ENCODE results near the gene ZBTB20. TPM values are rescaled to one million over a fixed set of nuclear protein-coding genes. Genes with fewer than 3 reads are reported as not detected.

ZBTB20 gene
- total and polyA plus RNA-seq, 4 donors: 0.69 to 128 (median 51.7) TPM

DNA sequence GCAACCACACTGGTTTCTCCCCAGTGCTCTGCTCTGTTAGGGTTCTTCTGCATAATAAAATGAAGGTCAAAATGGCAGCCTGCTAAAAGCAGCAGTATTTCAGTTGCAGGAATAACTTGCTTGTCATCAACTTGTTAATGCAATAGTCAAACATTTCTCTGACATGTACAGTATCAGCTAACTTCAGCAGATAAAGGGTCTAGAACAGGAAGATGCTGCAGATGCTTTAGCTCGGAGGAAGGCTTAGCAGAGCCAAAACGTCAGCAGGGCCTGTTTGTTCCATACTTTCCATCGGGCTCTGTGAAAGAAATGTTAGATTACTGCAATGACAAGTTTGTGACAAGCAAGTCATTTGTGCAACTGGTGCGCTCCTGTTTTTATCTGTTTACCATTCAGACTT is 561.4 kb downstream of the ZBTB20 start:
- H3K4me1 ChIP-seq (ENCODE audit: control insufficient read depth in 1 of 2, insufficient read depth in 2 of 2, low read length in 2 of 2): peaks cover 0 to 2% of the 10 kb centered on the region in 2 donors
- no peak for DNase-seq
- no peaks in the 10 kb centered on the region for H3K27me3 ChIP-seq (ENCODE audit: control insufficient read depth in 1 of 2, insufficient read depth in 2 of 2, low read length in 1 of 2)
- WGBS, 2 donors: 80 to 82% methylated on average over 4 of the region's 4 CpGs
- no peaks in the 10 kb centered on the region for H3K36me3 ChIP-seq (ENCODE audit: control insufficient read depth in 1 of 2, insufficient read depth in 2 of 2, low read length in 1 of 2)
- ATAC-seq (ENCODE audit: low FRiP score): no peak
- H3K4me3 ChIP-seq (ENCODE audit: low read length in 2 of 2): no peak overlapping the region
- H3K27ac ChIP-seq (ENCODE audit: low read depth in 1 of 2, low read length in 2 of 2): no peak overlapping the region
- intact Hi-C loops (cut with DNase I): loop anchor here in 1 of 2 donors (10.0 kb wide), 1 partner anchor 191 kb away; no protein-coding TSS in a partner anchor
- H3K9me3 ChIP-seq (ENCODE audit: control insufficient read depth, low read length): no peaks in the 10 kb centered on the region

DNA sequence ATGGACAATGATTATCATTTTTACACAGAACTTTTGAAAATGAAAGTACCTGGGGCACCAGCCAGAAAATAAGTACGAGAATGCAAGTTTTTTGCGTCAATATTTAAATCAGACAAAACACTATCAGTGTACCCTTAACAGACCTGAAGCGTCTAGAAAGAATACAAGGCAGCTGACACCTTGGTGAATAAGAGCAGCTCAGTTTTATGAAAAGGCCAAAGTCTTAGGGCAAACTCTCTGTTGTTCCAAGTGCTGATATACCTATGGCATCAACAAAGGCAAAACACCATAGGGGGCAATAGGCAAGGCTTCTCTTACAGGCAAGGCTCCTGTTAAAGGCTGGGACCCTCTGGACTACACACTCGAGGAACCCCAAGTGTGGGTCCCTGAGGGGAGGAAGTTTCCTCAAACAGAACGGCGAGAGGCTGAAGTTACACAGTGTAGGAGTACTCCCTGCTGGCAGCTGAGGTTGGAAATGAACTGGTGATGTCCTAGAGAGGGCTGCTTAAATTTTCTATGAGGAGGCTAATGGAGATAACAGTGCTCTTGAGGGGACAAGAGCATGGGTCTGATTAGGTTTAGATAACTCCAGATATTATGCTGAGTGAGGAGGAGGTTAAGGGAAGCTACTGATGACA is 562.2 kb downstream of the ZBTB20 start:
- peaks cover 0 to 2% of the 10 kb centered on the region in 2 donors for H3K4me1 ChIP-seq (ENCODE audit: control insufficient read depth in 1 of 2, insufficient read depth in 2 of 2, low read length in 2 of 2)
- no peaks in the 10 kb centered on the region for H3K27me3 ChIP-seq (ENCODE audit: control insufficient read depth in 1 of 2, insufficient read depth in 2 of 2, low read length in 1 of 2)
- H3K27ac ChIP-seq (ENCODE audit: low read depth in 1 of 2, low read length in 2 of 2): no peak overlapping the region
- WGBS, 2 donors: 75 to 81% methylated on average over 6 of the region's 6 CpGs
- H3K4me3 ChIP-seq (ENCODE audit: low read length in 2 of 2): no peak overlapping the region
- ATAC-seq (ENCODE audit: low FRiP score) (peak; percentile 76), DNase-seq (no peak)
- no peaks in the 10 kb centered on the region for H3K36me3 ChIP-seq (ENCODE audit: control insufficient read depth in 1 of 2, insufficient read depth in 2 of 2, low read length in 1 of 2)
- intact Hi-C loops (cut with DNase I): loop anchor here in 1 of 2 donors (10.0 kb wide), 1 partner anchor 190 kb away; no protein-coding TSS in a partner anchor
- H3K9me3 ChIP-seq (ENCODE audit: control insufficient read depth, low read length): no peaks in the 10 kb centered on the region

DNA sequence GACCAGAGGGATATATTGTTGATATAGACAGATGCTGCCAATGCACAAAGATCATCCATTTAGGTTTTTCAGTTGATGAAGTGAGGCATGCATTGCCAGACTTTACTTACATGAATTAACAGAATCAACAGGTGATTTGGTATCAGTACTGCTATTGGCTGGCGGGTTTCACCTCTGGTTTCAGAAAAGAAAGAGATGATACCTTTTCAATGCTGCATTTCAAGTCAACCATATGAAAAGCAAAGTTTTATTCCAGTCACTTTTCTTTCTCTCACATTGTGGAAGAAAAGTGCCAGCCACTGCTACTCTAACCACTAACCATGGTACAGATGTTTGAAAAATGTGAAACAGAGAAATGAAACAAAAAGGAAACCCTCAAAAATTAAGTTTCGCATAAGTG is 564.2 kb downstream of the ZBTB20 start:
- no peaks in the 10 kb centered on the region for H3K27me3 ChIP-seq (ENCODE audit: control insufficient read depth in 1 of 2, insufficient read depth in 2 of 2, low read length in 1 of 2)
- H3K4me3 ChIP-seq (ENCODE audit: low read length in 2 of 2): no peak overlapping the region
- WGBS, 2 donors: 91 to 99% methylated on average over 2 of the region's 2 CpGs
- no peaks in the 10 kb centered on the region for H3K36me3 ChIP-seq (ENCODE audit: control insufficient read depth in 1 of 2, insufficient read depth in 2 of 2, low read length in 1 of 2)
- peaks cover 0 to 2% of the 10 kb centered on the region in 2 donors for H3K4me1 ChIP-seq (ENCODE audit: control insufficient read depth in 1 of 2, insufficient read depth in 2 of 2, low read length in 2 of 2)
- DNase-seq (no peak), ATAC-seq (ENCODE audit: low FRiP score) (no peak)
- H3K27ac ChIP-seq (ENCODE audit: low read depth in 1 of 2, low read length in 2 of 2): no peak overlapping the region
- intact Hi-C loops (cut with DNase I): loop anchor here in 1 of 2 donors (10.0 kb wide), 1 partner anchor 188 kb away; no protein-coding TSS in a partner anchor
- H3K9me3 ChIP-seq (ENCODE audit: control insufficient read depth, low read length): no peaks in the 10 kb centered on the region

DNA sequence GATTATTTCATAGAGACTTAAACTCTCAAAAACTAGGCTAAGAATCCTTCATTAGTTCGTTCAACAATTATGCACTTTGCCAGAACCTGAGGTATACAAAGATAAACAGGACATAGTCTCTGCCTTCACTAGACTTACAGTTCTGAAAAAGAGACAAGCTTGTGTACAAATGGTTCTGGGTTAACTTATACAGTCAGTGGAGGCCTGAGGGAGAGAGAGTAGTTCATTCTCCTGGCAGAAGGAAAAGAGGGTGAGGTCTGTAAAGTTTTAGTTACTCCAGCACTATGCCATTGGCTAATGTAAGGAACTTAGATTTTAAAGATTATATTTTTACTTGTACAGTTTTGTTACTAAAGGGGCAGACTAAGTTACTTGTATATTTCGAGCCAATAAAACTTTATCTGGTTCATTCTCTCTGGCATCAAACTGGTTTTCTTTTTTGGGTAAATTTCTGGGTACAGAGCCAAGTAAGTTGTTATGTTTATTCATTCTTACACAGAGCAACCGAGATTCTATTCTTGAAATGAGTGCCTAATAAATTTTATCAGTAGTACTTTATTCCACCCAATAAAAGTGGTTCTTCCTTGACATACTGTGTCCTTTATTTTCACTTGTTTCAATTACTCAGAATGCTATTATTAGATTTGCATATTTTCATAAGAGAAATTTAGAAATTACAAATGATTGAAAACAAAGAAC is 574.6 kb downstream of the ZBTB20 start:
- no peak for ATAC-seq (ENCODE audit: low FRiP score)
- 29 to 34% methylated on average over 3 of the region's 3 CpGs for WGBS, 2 donors
- no peak overlapping the region for H3K4me3 ChIP-seq (ENCODE audit: low read length in 2 of 2)
- no peak overlapping the region for H3K27ac ChIP-seq (ENCODE audit: low read depth in 1 of 2, low read length in 2 of 2)
- no peak for DNase-seq
- intact Hi-C loops (cut with DNase I): no loop called here
- no peaks in the 10 kb centered on the region for H3K36me3 ChIP-seq (ENCODE audit: control insufficient read depth in 1 of 2, insufficient read depth in 2 of 2, low read length in 1 of 2)
- no peaks in the 10 kb centered on the region for H3K27me3 ChIP-seq (ENCODE audit: control insufficient read depth in 1 of 2, insufficient read depth in 2 of 2, low read length in 1 of 2)
- peaks cover 4% of the 10 kb centered on the region in 2 donors for H3K4me1 ChIP-seq (ENCODE audit: control insufficient read depth in 1 of 2, insufficient read depth in 2 of 2, low read length in 2 of 2)
- H3K9me3 ChIP-seq (ENCODE audit: control insufficient read depth, low read length): no peaks in the 10 kb centered on the region

DNA sequence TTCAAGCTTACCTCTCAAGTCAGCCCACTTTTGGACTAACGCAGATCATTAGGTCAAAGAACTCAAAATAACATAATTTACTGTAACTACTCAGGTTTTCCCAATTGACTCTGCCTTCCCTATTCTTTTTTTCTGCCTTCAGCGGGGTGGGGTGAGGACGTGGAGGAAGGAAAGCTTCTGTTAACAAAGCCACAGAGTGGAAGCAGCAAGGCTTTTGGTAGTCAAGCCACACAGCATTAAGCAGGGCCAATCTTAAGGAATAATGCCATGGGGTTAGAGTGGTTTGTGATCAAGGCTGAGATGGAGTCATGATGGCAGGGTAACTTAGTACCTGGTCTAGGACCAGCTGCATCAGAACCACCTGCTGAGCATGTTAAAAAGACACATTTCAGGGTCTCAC is 575.7 kb downstream of the ZBTB20 start:
- WGBS, 2 donors: 94 to 95% methylated on average over 3 of the region's 3 CpGs
- H3K9me3 ChIP-seq (ENCODE audit: control insufficient read depth, low read length): no peaks in the 10 kb centered on the region
- intact Hi-C loops (cut with DNase I): no loop called here
- no peaks in the 10 kb centered on the region for H3K36me3 ChIP-seq (ENCODE audit: control insufficient read depth in 1 of 2, insufficient read depth in 2 of 2, low read length in 1 of 2)
- H3K27me3 ChIP-seq (ENCODE audit: control insufficient read depth in 1 of 2, insufficient read depth in 2 of 2, low read length in 1 of 2): no peaks in the 10 kb centered on the region
- DNase-seq: no peak
- peaks cover 4 to 9% of the 10 kb centered on the region in 2 donors for H3K4me1 ChIP-seq (ENCODE audit: control insufficient read depth in 1 of 2, insufficient read depth in 2 of 2, low read length in 2 of 2)
- ATAC-seq (ENCODE audit: low FRiP score): no peak
- no peak overlapping the region for H3K4me3 ChIP-seq (ENCODE audit: low read length in 2 of 2)
- H3K27ac ChIP-seq (ENCODE audit: low read depth in 1 of 2, low read length in 2 of 2): no peak overlapping the region

DNA sequence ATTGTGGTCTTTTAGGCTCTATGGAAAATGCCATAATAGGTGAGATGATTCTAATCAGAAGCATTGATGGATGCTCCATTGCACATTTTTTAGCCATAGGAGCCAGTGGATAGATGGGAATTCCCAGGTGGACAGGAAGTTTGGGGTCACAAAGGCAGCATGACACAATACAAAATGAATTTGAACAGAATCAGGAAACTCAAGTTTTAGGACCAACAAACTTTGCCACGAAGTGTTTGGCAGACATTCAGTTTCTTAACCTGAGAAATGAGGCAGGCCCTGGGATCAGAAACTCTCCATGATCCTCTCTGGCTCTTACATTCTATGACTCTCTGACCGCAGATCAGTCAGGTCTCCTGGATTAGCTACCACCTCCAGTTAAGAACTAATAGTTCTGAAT is 577.9 kb downstream of the ZBTB20 start:
- no peaks in the 10 kb centered on the region for H3K27me3 ChIP-seq (ENCODE audit: control insufficient read depth in 1 of 2, insufficient read depth in 2 of 2, low read length in 1 of 2)
- 52% methylated on average over 2 of the region's 2 CpGs for WGBS, 2 donors
- H3K27ac ChIP-seq (ENCODE audit: low read depth in 1 of 2, low read length in 2 of 2): no peak overlapping the region
- intact Hi-C loops (cut with DNase I): no loop called here
- no peaks in the 10 kb centered on the region for H3K9me3 ChIP-seq (ENCODE audit: control insufficient read depth, low read length)
- peaks cover 4 to 11% of the 10 kb centered on the region in 2 donors for H3K4me1 ChIP-seq (ENCODE audit: control insufficient read depth in 1 of 2, insufficient read depth in 2 of 2, low read length in 2 of 2)
- no peak overlapping the region for H3K4me3 ChIP-seq (ENCODE audit: low read length in 2 of 2)
- H3K36me3 ChIP-seq (ENCODE audit: control insufficient read depth in 1 of 2, insufficient read depth in 2 of 2, low read length in 1 of 2): no peaks in the 10 kb centered on the region
- ATAC-seq (ENCODE audit: low FRiP score) (no peak), DNase-seq (no peak)

DNA sequence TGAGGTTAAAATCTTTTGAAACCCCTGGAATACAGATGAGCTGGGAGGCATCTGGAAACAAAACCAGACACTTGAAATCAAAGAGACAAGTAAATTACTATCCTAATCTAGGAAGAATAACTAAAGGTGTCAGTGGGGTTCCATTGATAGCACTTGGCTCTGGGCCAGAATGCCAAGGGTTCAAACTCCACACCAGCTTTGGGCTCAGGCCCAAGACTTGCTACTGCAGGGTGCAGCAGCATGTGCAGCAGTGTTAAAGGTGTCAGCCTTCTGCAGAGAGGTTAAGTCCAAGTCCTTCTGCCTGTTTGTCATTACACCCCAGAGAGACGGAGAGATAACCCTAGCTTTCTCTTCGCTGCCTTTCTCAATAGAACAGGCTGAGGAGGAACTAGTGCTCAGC is 579.3 kb downstream of the ZBTB20 start:
- WGBS, 2 donors: 57 to 62% methylated on average over 2 of the region's 2 CpGs
- peaks cover 4 to 11% of the 10 kb centered on the region in 2 donors for H3K4me1 ChIP-seq (ENCODE audit: control insufficient read depth in 1 of 2, insufficient read depth in 2 of 2, low read length in 2 of 2)
- intact Hi-C loops (cut with DNase I): no loop called here

DNA sequence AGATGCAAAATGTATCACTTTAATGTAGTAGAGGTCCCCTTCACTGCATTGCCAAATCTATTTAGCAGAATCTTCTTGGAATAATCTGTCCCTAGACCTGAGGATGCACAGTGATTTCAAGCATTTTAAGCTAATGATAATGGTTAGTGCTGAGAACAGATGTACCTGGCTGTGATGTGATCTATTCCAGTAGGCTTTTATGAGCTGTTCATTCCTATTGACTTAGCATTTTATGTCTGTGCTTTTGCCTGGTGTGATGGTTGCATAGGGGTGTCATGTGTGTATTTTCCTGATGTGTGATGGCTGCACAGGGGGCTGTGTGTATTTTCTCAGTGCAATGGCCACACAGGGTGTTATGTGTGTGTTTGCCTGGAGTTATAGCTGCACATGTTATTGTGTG is 580.3 kb downstream of the ZBTB20 start:
- Histone ChIP-seq H3K27me3 (ENCODE audit: control insufficient read depth in 1 of 2, insufficient read depth in 2 of 2, low read length in 1 of 2) (no peaks in the 10 kb centered on the region), H3K9me3 (ENCODE audit: control insufficient read depth, low read length) (no peaks in the 10 kb centered on the region), H3K4me3 (ENCODE audit: low read length in 2 of 2) (no peak overlapping the region), H3K27ac (ENCODE audit: low read depth in 1 of 2, low read length in 2 of 2) (no peak overlapping the region), H3K36me3 (ENCODE audit: control insufficient read depth in 1 of 2, insufficient read depth in 2 of 2, low read length in 1 of 2) (no peaks in the 10 kb centered on the region), H3K4me1 (ENCODE audit: control insufficient read depth in 1 of 2, insufficient read depth in 2 of 2, low read length in 2 of 2) (peaks cover 4 to 11% of the 10 kb centered on the region in 2 donors)
- intact Hi-C loops (cut with DNase I): no loop called here
- ATAC-seq (ENCODE audit: low FRiP score) (no peak), DNase-seq (no peak)

More for the DNA sequence above, 579.3 kb downstream of the ZBTB20 start:
- Histone ChIP-seq H3K9me3 (ENCODE audit: control insufficient read depth, low read length) (no peaks in the 10 kb centered on the region), H3K4me3 (ENCODE audit: low read length in 2 of 2) (no peak overlapping the region), H3K36me3 (ENCODE audit: control insufficient read depth in 1 of 2, insufficient read depth in 2 of 2, low read length in 1 of 2) (no peaks in the 10 kb centered on the region), H3K27ac (ENCODE audit: low read depth in 1 of 2, low read length in 2 of 2) (no peak overlapping the region), H3K27me3 (ENCODE audit: control insufficient read depth in 1 of 2, insufficient read depth in 2 of 2, low read length in 1 of 2) (no peaks in the 10 kb centered on the region)
- no peak for DNase-seq
- ATAC-seq (ENCODE audit: low FRiP score): no peak

Measured in aorta (tissue), 5 donors.